CD8-positive, alpha-beta memory T cell (primary cell): Measurements from ENCODE around the gene ADAMTS15. TPM values are rescaled to one million over a fixed set of nuclear protein-coding genes. Genes with fewer than 3 reads are reported as not detected.

ENCODE experiments used
- CTCF ChIA-PET: fragments of 350-600 bp; sonication (Branson Sonifier 250); formaldehyde crosslinking; loops from one replicate; lab custom pipeline; 2021; ENCODE audit warnings: antibody characterized with exemption; lab: Charles Lee
- POLR2A ChIA-PET: fragments of 350-600 bp; sonication (Branson Sonifier 250); formaldehyde crosslinking; loops from one replicate; lab custom pipeline; 2021; ENCODE audit warnings: antibody characterized with exemption; lab: Charles Lee
- DNase-seq, 5 donors: peaks; one replicate each; pipeline versions ENCODE4 v3.0.0 to v3.0.0-alpha.2; 2020 to 2022; ENCODE audit warnings: mixed read lengths in 1 of 5
- H3K27ac ChIP-seq: one replicate; pipeline ENCODE4 v1.7.0; 2013; ENCODE audit warnings: low read depth, mild to moderate bottlenecking, low read length, moderate library complexity
- H3K27me3 ChIP-seq: 2 replicates; pipeline ENCODE4 v1.7.0; 2013; ENCODE audit warnings: low read length, mild to moderate bottlenecking; ENCODE audit not compliant: insufficient read depth, poor library complexity, severe bottlenecking
- H3K36me3 ChIP-seq: 2 replicates; pipeline ENCODE4 v1.7.0; 2013; ENCODE audit warnings: mild to moderate bottlenecking, low read length, moderate library complexity; ENCODE audit not compliant: insufficient read depth
- H3K4me1 ChIP-seq: 2 replicates; pipeline ENCODE4 v1.7.0; 2013; ENCODE audit warnings: mild to moderate bottlenecking, low read length, moderate library complexity; ENCODE audit not compliant: insufficient read depth
- H3K4me3 ChIP-seq: 2 replicates; pipeline ENCODE4 v1.7.0; 2013; ENCODE audit warnings: mild to moderate bottlenecking, low read length
- H3K9me3 ChIP-seq: 2 replicates; pipeline ENCODE4 v1.7.0; 2013; ENCODE audit warnings: mild to moderate bottlenecking, low read length
- H3K27ac Mint-ChIP-seq, 8 donors: one replicate each; pipeline ENCODE4 v1.8.0; 2020 to 2021; ENCODE audit warnings: mixed read lengths in 8 of 8, mild to moderate bottlenecking in 6 of 8, inconsistent platforms in 3 of 8, moderate library complexity in 3 of 8
- H3K27me3 Mint-ChIP-seq, 2 donors: one replicate each; pipeline ENCODE4 v1.8.0; 2020 to 2021; ENCODE audit warnings: mixed read lengths in 2 of 2, mild to moderate bottlenecking in 1 of 2, moderate library complexity in 1 of 2
- H3K36me3 Mint-ChIP-seq, 3 donors: one replicate each; pipeline ENCODE4 v1.8.0; 2020 to 2021; ENCODE audit warnings: mixed read lengths in 3 of 3, inconsistent platforms in 1 of 3, mild to moderate bottlenecking in 1 of 3
- H3K4me1 Mint-ChIP-seq, 3 donors: one replicate each; pipeline ENCODE4 v1.8.0; 2020 to 2021; ENCODE audit warnings: mixed read lengths in 3 of 3, inconsistent platforms in 1 of 3, mild to moderate bottlenecking in 1 of 3
- H3K4me3 Mint-ChIP-seq, 7 donors: one replicate each; pipeline ENCODE4 v1.8.0; 2020 to 2021; ENCODE audit warnings: mixed read lengths in 7 of 7, mild to moderate bottlenecking in 6 of 7, moderate library complexity in 4 of 7, inconsistent platforms in 2 of 7
- H3K9me3 Mint-ChIP-seq, 5 donors: one replicate each; pipeline ENCODE4 v1.8.0; 2020 to 2022; ENCODE audit warnings: mixed read lengths in 5 of 5, mild to moderate bottlenecking in 3 of 5, moderate library complexity in 2 of 5, inconsistent platforms in 1 of 5
- polyA plus RNA-seq: library from polyadenylated mRNA; unstranded; fragments of 300-500 nt; fragmentation: Illumina TruSeq; gene quantifications from one replicate; pipeline ENCODE4 v1.2.3, GENCODE V29; 2021
- total RNA-seq, 2 experiments: library from RNA; stranded (reverse); gene quantifications; one replicate each; pipeline ENCODE4 v1.2.3, GENCODE V29; 2021

The ADAMTS15 gene
- total and polyA plus RNA-seq, 3 experiments from 2014 or later: not detected

GRCh38 chr11:130476200-130476921, 27.9 kb downstream of the ADAMTS15 start:
- no peak overlapping the region for H3K4me3 ChIP-seq
- no peak for DNase-seq
- no peaks in the 10 kb centered on the region for H3K4me1 ChIP-seq
- Mint-ChIP-seq H3K36me3 (no peaks in the 10 kb centered on the region), H3K9me3 (no peaks in the 10 kb centered on the region), H3K4me1 (peaks cover 0 to 4% (median 3%) of the 10 kb centered on the region in 3 donors), H3K27ac (peak overlapping the region in 1 of 8 donors; percentile 82), H3K27me3 (peaks cover 0 to 6% of the 10 kb centered on the region in 2 donors), H3K4me3 (no peak overlapping the region)
- ChIA-PET POLR2A (no interaction called here), CTCF (no interaction called here)
- no peaks in the 10 kb centered on the region for H3K36me3 ChIP-seq
- H3K27me3 ChIP-seq: no peaks in the 10 kb centered on the region
- no peak overlapping the region for H3K27ac ChIP-seq
- H3K9me3 ChIP-seq: no peaks in the 10 kb centered on the region

- Mint-ChIP-seq H3K27ac (peak overlapping the region in 2 of 8 donors; percentile 78 to 82), H3K9me3 (no peaks in the 10 kb centered on the region), H3K4me1 (peaks cover 0 to 4% (median 3%) of the 10 kb centered on the region in 3 donors), H3K36me3 (no peaks in the 10 kb centered on the region), H3K27me3 (peaks cover 0 to 6% of the 10 kb centered on the region in 2 donors), H3K4me3 (no peak overlapping the region)
- no peaks in the 10 kb centered on the region for H3K4me1 ChIP-seq
- POLR2A ChIA-PET: no interaction called here
- CTCF ChIA-PET: no interaction called here
- no peak overlapping the region for H3K4me3 ChIP-seq
- H3K9me3 ChIP-seq: no peaks in the 10 kb centered on the region
- no peak for DNase-seq
- H3K27me3 ChIP-seq: no peaks in the 10 kb centered on the region
- H3K36me3 ChIP-seq: no peaks in the 10 kb centered on the region
- H3K27ac ChIP-seq: no peak overlapping the region
These were observed 28.6 kb downstream of the ADAMTS15 start for GRCh38 chr11:130476922-130477491.

- no peaks in the 10 kb centered on the region for H3K9me3 ChIP-seq
- POLR2A ChIA-PET: no interaction called here
- Mint-ChIP-seq H3K27ac (peak overlapping the region in 1 of 8 donors; percentile 54), H3K36me3 (no peaks in the 10 kb centered on the region), H3K9me3 (no peaks in the 10 kb centered on the region), H3K4me3 (no peak overlapping the region), H3K27me3 (peaks cover 0 to 6% of the 10 kb centered on the region in 2 donors), H3K4me1 (peaks cover 0 to 4% (median 3%) of the 10 kb centered on the region in 3 donors)
- H3K36me3 ChIP-seq: no peaks in the 10 kb centered on the region
- CTCF ChIA-PET: no interaction called here
- no peaks in the 10 kb centered on the region for H3K4me1 ChIP-seq
- H3K27me3 ChIP-seq: no peaks in the 10 kb centered on the region
- H3K27ac ChIP-seq: no peak overlapping the region
- H3K4me3 ChIP-seq: no peak overlapping the region
- DNase-seq: no peak
These were observed 29.2 kb downstream of the ADAMTS15 start for GRCh38 chr11:130477586-130478203.

GRCh38 chr11:130478204-130478701, 29.8 kb downstream of the ADAMTS15 start:
- H3K4me3 ChIP-seq: no peak overlapping the region
- CTCF ChIA-PET: no interaction called here
- H3K4me3 Mint-ChIP-seq: no peak overlapping the region

GRCh38 chr11:130478881-130479280, 30.4 kb downstream of the ADAMTS15 start:
- DNase-seq: no peak
- Histone ChIP-seq H3K27ac (no peak overlapping the region), H3K4me1 (no peaks in the 10 kb centered on the region), H3K9me3 (no peaks in the 10 kb centered on the region), H3K36me3 (no peaks in the 10 kb centered on the region), H3K4me3 (no peak overlapping the region), H3K27me3 (no peaks in the 10 kb centered on the region)
- Mint-ChIP-seq H3K27ac (no peak overlapping the region), H3K4me1 (peaks cover 0 to 4% (median 3%) of the 10 kb centered on the region in 3 donors), H3K36me3 (no peaks in the 10 kb centered on the region), H3K27me3 (peaks cover 0 to 6% of the 10 kb centered on the region in 2 donors), H3K9me3 (no peaks in the 10 kb centered on the region), H3K4me3 (no peak overlapping the region)
- CTCF ChIA-PET: no interaction called here
- POLR2A ChIA-PET: no interaction called here

More at GRCh38 chr11:130478204-130478701, 29.8 kb downstream of the ADAMTS15 start:
- H3K36me3 Mint-ChIP-seq: no peaks in the 10 kb centered on the region
- H3K27me3 Mint-ChIP-seq: peaks cover 0 to 6% of the 10 kb centered on the region in 2 donors
- Histone ChIP-seq H3K4me1 (no peaks in the 10 kb centered on the region), H3K27me3 (no peaks in the 10 kb centered on the region), H3K36me3 (no peaks in the 10 kb centered on the region), H3K27ac (no peak overlapping the region), H3K9me3 (no peaks in the 10 kb centered on the region)
- no peaks in the 10 kb centered on the region for H3K9me3 Mint-ChIP-seq
- POLR2A ChIA-PET: no interaction called here
- peaks cover 0 to 4% (median 3%) of the 10 kb centered on the region in 3 donors for H3K4me1 Mint-ChIP-seq
- H3K27ac Mint-ChIP-seq: no peak overlapping the region
- DNase-seq: no peak

GRCh38 chr11:130480186-130480585, 31.7 kb downstream of the ADAMTS15 start:
- H3K4me3 Mint-ChIP-seq: no peak overlapping the region
- peaks cover 0 to 4% (median 3%) of the 10 kb centered on the region in 3 donors for H3K4me1 Mint-ChIP-seq
- H3K9me3 Mint-ChIP-seq: no peaks in the 10 kb centered on the region
- ChIA-PET CTCF (no interaction called here), POLR2A (no interaction called here)
- Histone ChIP-seq H3K9me3 (no peaks in the 10 kb centered on the region), H3K27me3 (no peaks in the 10 kb centered on the region), H3K36me3 (no peaks in the 10 kb centered on the region), H3K4me3 (no peak overlapping the region), H3K4me1 (no peaks in the 10 kb centered on the region), H3K27ac (no peak overlapping the region)
- H3K27me3 Mint-ChIP-seq: peaks cover 0 to 5% of the 10 kb centered on the region in 2 donors
- H3K27ac Mint-ChIP-seq: no peak overlapping the region
- no peak for DNase-seq
- H3K36me3 Mint-ChIP-seq: no peaks in the 10 kb centered on the region

- CTCF ChIA-PET: no interaction called here
These were observed 32.3 kb downstream of the ADAMTS15 start for GRCh38 chr11:130480711-130481140.

GRCh38 chr11:130483124-130483523, 34.7 kb downstream of the ADAMTS15 start:
- H3K27me3 Mint-ChIP-seq: no peaks in the 10 kb centered on the region
- Histone ChIP-seq H3K36me3 (no peaks in the 10 kb centered on the region), H3K4me3 (no peak overlapping the region), H3K27ac (no peak overlapping the region), H3K4me1 (no peaks in the 10 kb centered on the region), H3K27me3 (no peaks in the 10 kb centered on the region), H3K9me3 (no peaks in the 10 kb centered on the region)
- no peaks in the 10 kb centered on the region for H3K9me3 Mint-ChIP-seq
- ChIA-PET POLR2A (no interaction called here), CTCF (no interaction called here)
- H3K4me1 Mint-ChIP-seq: no peaks in the 10 kb centered on the region
- no peak overlapping the region for H3K27ac Mint-ChIP-seq
- DNase-seq: no peak
- no peak overlapping the region for H3K4me3 Mint-ChIP-seq
- H3K36me3 Mint-ChIP-seq: no peaks in the 10 kb centered on the region

More at GRCh38 chr11:130480711-130481140, 32.3 kb downstream of the ADAMTS15 start:
- no peak overlapping the region for H3K27ac Mint-ChIP-seq
- H3K4me3 Mint-ChIP-seq: no peak overlapping the region
- H3K27ac ChIP-seq: no peak overlapping the region
- H3K9me3 ChIP-seq: no peaks in the 10 kb centered on the region
- H3K27me3 Mint-ChIP-seq: peaks cover 0 to 3% of the 10 kb centered on the region in 2 donors
- no peak for DNase-seq
- POLR2A ChIA-PET: no interaction called here
- no peaks in the 10 kb centered on the region for H3K4me1 ChIP-seq
- no peak overlapping the region for H3K4me3 ChIP-seq
- no peaks in the 10 kb centered on the region for H3K27me3 ChIP-seq
- H3K36me3 Mint-ChIP-seq: no peaks in the 10 kb centered on the region
- no peaks in the 10 kb centered on the region for H3K9me3 Mint-ChIP-seq
- peaks cover 0 to 4% (median 3%) of the 10 kb centered on the region in 3 donors for H3K4me1 Mint-ChIP-seq
- H3K36me3 ChIP-seq: no peaks in the 10 kb centered on the region
